CD4-positive, alpha-beta T cell treated with Interleukin-1 beta for 1 hour (primary cell): ENCODE measurements around the gene USP49.

Source experiments
- DNase-seq, 2 donors: peaks; one replicate each; pipeline ENCODE4 v3.0.0-alpha.2; 2020 to 2022

The USP49 gene

GRCh38 chr6:41748542-41748941 lies 146.6 kb downstream of the USP49 start:
- no peak for DNase-seq

GRCh38 chr6:41748102-41748477 lies 147.1 kb downstream of the USP49 start:
- no peak for DNase-seq

DNA sequence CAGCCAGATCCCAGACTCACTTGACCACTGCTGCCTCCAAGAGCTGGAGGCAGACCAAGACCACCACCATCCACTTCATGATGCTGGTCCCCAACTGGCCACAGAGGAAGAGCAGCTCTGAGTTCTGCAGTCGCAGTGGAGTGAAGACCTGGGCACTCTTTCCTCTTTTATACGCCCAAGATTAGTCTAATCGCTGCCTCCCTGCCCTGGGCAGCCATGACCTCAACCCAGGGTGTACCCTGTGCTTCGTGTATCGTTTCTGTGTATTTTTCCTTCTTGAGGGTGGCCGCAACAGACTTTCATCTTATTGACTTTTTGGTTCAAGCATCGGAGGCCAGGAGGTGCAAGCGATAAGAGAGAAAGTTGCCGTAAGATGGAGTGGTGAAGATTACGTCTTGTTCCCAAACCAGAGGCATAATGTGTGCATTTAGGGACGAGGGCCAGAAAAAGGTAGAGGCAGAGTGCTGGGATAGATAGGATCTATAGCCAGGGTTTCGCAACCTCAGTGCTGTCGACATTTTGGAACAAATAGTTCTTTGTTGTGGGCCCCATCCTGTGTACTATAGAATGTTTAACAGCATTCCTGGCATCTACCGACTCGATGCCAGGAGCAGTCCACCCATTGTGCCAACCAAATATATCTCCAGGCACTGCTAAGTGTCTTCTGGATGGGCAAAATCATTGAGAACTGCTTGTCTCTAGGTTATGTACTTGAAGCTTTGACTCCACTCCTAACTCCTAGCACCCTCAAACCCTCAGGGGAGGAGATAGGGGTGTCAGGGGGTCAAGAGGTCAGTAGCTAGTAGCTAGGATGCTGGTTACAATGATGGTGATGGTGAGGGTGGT lies 147.7 kb downstream of the USP49 start, which contains the start of gene PGC:
Gene PGC, minus strand, starts transcription at position 142 of the 846 bp plus-strand sequence. Its CDS starts 63 bp downstream, at position 79.
- no peak for DNase-seq

- DNase-seq, result no peak
Measured at GRCh38 chr6:41746107-41746506, 149.1 kb downstream of the USP49 start.

DNA sequence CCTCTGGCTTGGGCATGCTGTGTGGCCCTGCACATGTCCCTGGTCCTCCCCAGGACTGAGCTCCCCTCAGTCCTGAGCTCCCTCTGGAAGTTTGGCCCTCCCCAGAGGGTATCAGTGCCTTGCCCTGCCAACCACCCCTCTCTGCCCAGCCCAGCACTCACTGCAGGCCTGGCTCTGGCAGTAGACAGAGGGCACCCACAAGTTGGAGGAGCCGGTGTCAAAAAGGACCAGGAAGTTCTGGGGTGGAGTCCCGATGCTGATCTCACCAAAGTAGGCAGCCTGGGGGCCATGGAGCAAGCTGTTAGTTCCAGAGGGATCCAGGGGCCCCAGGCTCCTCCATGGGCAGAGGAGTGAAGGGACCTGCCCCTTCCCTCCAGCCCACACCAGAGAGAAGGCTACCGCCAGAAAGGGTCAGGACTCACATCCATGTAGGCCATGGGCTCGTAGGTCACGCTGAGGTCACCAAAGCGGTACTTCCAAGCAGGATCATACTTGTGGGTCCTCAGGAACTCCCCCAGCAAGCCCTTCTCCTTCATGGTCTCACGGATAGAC lies 150.9 kb downstream of the USP49 start:
- DNase-seq, result no peak

GRCh38 chr6:41743406-41744235 lies 151.6 kb downstream of the USP49 start:
- no peak for DNase-seq

DNA sequence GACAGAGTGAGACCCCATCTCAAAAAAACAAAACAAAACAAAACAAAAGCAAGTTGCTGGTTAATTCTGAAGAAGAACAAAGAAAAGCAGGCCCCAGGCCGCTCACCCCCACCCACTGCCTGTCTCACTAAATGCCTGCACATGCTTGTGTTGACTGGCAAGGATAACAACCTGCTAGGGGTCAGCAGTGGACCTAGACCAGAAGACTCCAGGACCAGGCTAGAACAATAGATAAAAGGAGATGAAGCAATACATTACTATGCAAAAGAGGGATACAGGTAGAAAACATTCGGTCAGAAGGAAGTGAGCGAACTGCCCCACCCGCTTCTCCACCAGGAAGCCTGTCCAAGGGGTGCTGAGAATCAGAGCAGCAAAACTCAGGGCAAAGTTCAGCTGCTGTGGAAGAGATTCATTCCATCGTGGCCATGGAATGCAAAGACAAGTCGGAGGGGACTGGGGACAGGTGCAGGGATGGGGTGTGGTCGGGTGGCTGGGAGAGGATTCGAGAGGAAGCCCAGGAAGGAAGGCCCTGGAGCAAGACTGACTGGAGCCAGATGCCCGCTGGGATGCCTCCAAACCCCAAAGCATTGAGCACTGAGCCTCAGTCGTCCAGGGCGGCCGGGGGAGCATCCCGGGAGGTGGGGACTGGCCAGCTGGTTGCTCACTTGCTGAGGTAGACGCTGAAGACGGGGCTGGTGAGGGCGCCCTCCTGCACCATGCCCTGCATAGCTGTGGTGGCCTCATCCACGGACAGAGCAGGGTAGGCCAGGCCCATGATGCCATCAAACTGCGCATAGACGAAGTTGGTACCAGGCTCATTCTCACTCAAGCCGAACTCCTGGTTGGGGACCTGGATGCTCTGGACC lies 153.3 kb downstream of the USP49 start:
- DNase-seq, result no peak

GRCh38 chr6:41740366-41741162 lies 154.6 kb downstream of the USP49 start:
- DNase-seq, result no peak
